Activated CD4-positive, alpha-beta memory T cell treated with anti-CD3 and anti-CD28 coated beads for 36 hours (primary cell): ENCODE results near the gene TERB2. TPM values are rescaled to one million over a fixed set of nuclear protein-coding genes. Genes with fewer than 3 reads are reported as not detected.
"Not testable (repeated sequence)": the region's sequence is repeated elsewhere in the genome, so short reads cannot be mapped to it uniquely, and the experiment has no call there.

Experiments
- CTCF ChIA-PET: fragments of 350-600 bp; sonication (Branson Sonifier 250); formaldehyde crosslinking; loops from one replicate; lab custom pipeline; 2021; ENCODE audit warnings: antibody characterized with exemption, inconsistent platforms; lab: Charles Lee
- POLR2A ChIA-PET: fragments of 350-600 bp; sonication (Branson Sonifier 250); formaldehyde crosslinking; loops from one replicate; lab custom pipeline; 2021; ENCODE audit warnings: antibody characterized with exemption; lab: Charles Lee
- DNase-seq: peaks from one replicate; pipeline ENCODE4 v3.0.0-alpha.2; 2020
- H3K27ac Mint-ChIP-seq: one replicate; pipeline ENCODE4 v1.8.0; 2021; ENCODE audit warnings: mixed read lengths
- H3K27me3 Mint-ChIP-seq: one replicate; pipeline ENCODE4 v1.8.0; 2021; ENCODE audit warnings: mixed read lengths
- H3K36me3 Mint-ChIP-seq: one replicate; pipeline ENCODE4 v1.8.0; 2021; ENCODE audit warnings: mixed read lengths
- H3K4me1 Mint-ChIP-seq: one replicate; pipeline ENCODE4 v1.8.0; 2021; ENCODE audit warnings: low read depth, mixed read lengths
- H3K4me3 Mint-ChIP-seq: one replicate; pipeline ENCODE4 v1.8.0; 2021; ENCODE audit warnings: mild to moderate bottlenecking, mixed read lengths
- H3K9me3 Mint-ChIP-seq: one replicate; pipeline ENCODE4 v1.8.0; 2021; ENCODE audit warnings: mixed read lengths
- intact Hi-C: fragments of 100-400 bp; cut with micrococcal nuclease; formaldehyde crosslinking; loops from one replicate; pipeline ENCODE4 v1.15.1; 2023
- total RNA-seq, 2 experiments: library from RNA; stranded (reverse); gene quantifications; one replicate each; pipeline ENCODE4 v1.2.3, GENCODE V29; 2021

Gene TERB2
- total RNA-seq, result not detected

DNA sequence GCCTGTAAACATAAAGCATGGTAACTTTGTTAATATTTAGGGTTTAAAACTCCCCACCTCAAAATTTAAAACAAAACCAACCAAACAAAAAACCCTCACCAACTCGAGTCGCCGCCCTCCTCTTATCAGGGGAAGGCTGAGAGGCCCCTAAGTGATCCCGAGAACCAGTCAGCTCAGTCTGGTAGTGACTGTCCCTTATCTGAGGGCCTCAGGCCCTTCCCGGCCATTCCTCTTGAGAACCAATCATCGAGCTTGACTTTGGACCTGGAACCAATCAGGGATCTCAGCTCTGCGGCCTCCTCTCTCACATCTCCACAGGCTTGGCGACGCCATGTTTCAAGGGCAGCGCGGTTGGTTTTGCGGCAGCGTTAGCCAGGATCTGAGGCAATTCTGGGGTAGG, at the start of gene TERB2:
TSS of gene TERB2 (plus strand) at position 300 of the 400 bp plus-strand sequence. CDS start at position 332, 32 bp downstream.
- intact Hi-C loops, result no loop called here
- ChIA-PET POLR2A (no interaction called here), CTCF (no interaction called here)
- Mint-ChIP-seq H3K36me3 (no peaks in the 10 kb centered on the region), H3K4me3 (no peak within 1 kb of the TSS), H3K27ac (no peak within 1 kb of the TSS), H3K27me3 (no peaks in the 10 kb centered on the region), H3K9me3 (no peaks in the 10 kb centered on the region), H3K4me1 (no peaks in the 10 kb centered on the region)
- no peak for DNase-seq

DNA sequence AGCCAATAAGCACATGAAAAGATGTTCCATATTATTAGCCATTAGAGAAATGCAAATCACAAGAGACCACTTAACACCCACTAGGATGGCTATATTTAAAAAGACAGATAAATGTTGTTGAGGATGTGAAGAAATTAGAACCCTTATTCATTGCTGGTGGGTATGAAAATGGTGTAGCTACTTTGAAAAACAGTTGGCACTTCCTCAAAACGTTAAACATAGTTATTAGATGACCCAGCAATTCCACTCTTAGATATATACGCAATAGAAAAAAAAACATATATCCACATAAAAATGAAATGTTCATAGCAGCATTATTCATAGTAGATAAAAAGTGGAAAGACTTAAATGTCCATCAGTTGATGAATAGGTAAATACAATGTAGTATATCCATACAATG, 47.1 kb upstream of the TERB2 start:
- CTCF ChIA-PET, result interaction anchor here (0.9 kb wide), 1 partner anchor 46 kb away, joined by 3 read pairs; no protein-coding TSS in a partner anchor
- DNase-seq, result no peak
- POLR2A ChIA-PET, result no interaction called here
- H3K27me3 Mint-ChIP-seq, result no peaks in the 10 kb centered on the region
- H3K4me3 Mint-ChIP-seq, result no peak overlapping the region
- H3K4me1 Mint-ChIP-seq, result peaks cover 12% of the 10 kb centered on the region
- H3K27ac Mint-ChIP-seq, result no peak overlapping the region
- H3K36me3 Mint-ChIP-seq, result peaks cover 1% of the 10 kb centered on the region
- intact Hi-C loops, result no loop called here
- H3K9me3 Mint-ChIP-seq, result peaks cover 2% of the 10 kb centered on the region

- no peak for DNase-seq
- CTCF ChIA-PET, result interaction anchor here (1.1 to 1.5 kb wide), 2 partner anchors 57 to 58 kb away, joined by 3 to 5 read pairs; no protein-coding TSS in a partner anchor
- Mint-ChIP-seq H3K36me3 (peaks cover 1% of the 10 kb centered on the region), H3K27ac (peak overlapping the region; percentile 51), H3K27me3 (no peaks in the 10 kb centered on the region), H3K9me3 (peaks cover 2% of the 10 kb centered on the region), H3K4me3 (no peak overlapping the region), H3K4me1 (peaks cover 8% of the 10 kb centered on the region)
- intact Hi-C loops, result loop anchor here (1.0 kb wide), 2 partner anchors 12 to 29 kb away; no protein-coding TSS in a partner anchor
- POLR2A ChIA-PET, result interaction anchor here (0.6 kb wide), 2 partner anchors 31 to 414 kb away, joined by 3 read pairs; no protein-coding TSS in a partner anchor
These were observed 45.4 kb upstream of the TERB2 start for GRCh38 chr15:44910981-44911625.

- intact Hi-C loops, H3K27me3 Mint-ChIP-seq, H3K4me1 Mint-ChIP-seq, POLR2A ChIA-PET, H3K27ac Mint-ChIP-seq, H3K9me3 Mint-ChIP-seq, H3K36me3 Mint-ChIP-seq, H3K4me3 Mint-ChIP-seq, DNase-seq: not testable (repeated sequence)
- CTCF ChIA-PET, result interaction anchor here (1.0 to 1.8 kb wide), 4 partner anchors 10 to 59 kb away, joined by 3 to 5 read pairs (median 3); no protein-coding TSS in a partner anchor
These were observed 44.3 kb upstream of the TERB2 start for GRCh38 chr15:44912186-44912585.

DNA sequence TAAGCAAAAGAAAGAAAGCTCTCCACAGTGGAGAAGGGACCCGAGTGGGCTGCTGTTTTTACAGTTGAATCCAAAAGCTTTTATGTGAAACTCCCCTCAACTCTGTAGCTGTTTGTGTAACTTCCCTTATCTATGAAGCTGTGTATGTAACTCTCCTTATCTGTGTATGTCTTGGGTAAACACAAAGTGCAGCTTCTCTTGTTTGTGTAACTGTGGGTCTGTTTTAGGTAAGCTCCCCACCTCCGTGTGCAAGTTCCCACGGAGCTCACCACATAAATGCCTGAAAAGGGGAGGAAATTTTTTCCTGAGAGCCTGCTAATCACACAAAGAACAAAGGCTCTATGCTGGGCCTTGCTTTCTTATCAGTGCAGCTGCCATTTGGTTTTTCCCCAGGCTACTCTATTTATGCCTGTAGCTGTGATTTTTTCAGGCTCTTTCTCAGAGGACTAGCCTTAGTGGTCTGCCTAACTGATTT, 43.5 kb upstream of the TERB2 start:
- H3K9me3 Mint-ChIP-seq, POLR2A ChIA-PET, H3K4me3 Mint-ChIP-seq, H3K27ac Mint-ChIP-seq, DNase-seq, H3K36me3 Mint-ChIP-seq, H3K27me3 Mint-ChIP-seq, H3K4me1 Mint-ChIP-seq, intact Hi-C loops: not testable (repeated sequence)
- CTCF ChIA-PET, result interaction anchor here (1.0 to 1.8 kb wide), 3 partner anchors 9 to 60 kb away, joined by 3 to 5 read pairs (median 3); no protein-coding TSS in a partner anchor

- intact Hi-C loops, result no loop called here
- DNase-seq, result no peak
- ChIA-PET CTCF (no interaction called here), POLR2A (no interaction called here)
- H3K9me3 Mint-ChIP-seq, result no peaks in the 10 kb centered on the region
- no peak overlapping the region for H3K27ac Mint-ChIP-seq
- H3K4me3 Mint-ChIP-seq, result no peak overlapping the region
- H3K36me3 Mint-ChIP-seq, result no peaks in the 10 kb centered on the region
- H3K27me3 Mint-ChIP-seq, result no peaks in the 10 kb centered on the region
- H3K4me1 Mint-ChIP-seq, result no peaks in the 10 kb centered on the region
These were observed 38.4 kb upstream of the TERB2 start for GRCh38 chr15:44918136-44918535.

- intact Hi-C loops, CTCF ChIA-PET: not testable (repeated sequence)
These were observed 27.8 kb upstream of the TERB2 start for GRCh38 chr15:44928658-44929057.

GRCh38 chr15:44930283-44930682, 26.2 kb upstream of the TERB2 start:
- H3K4me1 Mint-ChIP-seq, H3K9me3 Mint-ChIP-seq, CTCF ChIA-PET, DNase-seq, H3K27ac Mint-ChIP-seq, intact Hi-C loops, H3K4me3 Mint-ChIP-seq, H3K36me3 Mint-ChIP-seq, H3K27me3 Mint-ChIP-seq: not testable (repeated sequence)
- POLR2A ChIA-PET, result interaction anchor here (0.6 kb wide), 1 partner anchor 1612 kb away, joined by 3 read pairs; no protein-coding TSS in a partner anchor

More at GRCh38 chr15:44928658-44929057, 27.8 kb upstream of the TERB2 start:
- H3K9me3 Mint-ChIP-seq, H3K4me1 Mint-ChIP-seq, POLR2A ChIA-PET, DNase-seq, H3K36me3 Mint-ChIP-seq, H3K27ac Mint-ChIP-seq, H3K27me3 Mint-ChIP-seq, H3K4me3 Mint-ChIP-seq: not testable (repeated sequence)

GRCh38 chr15:44958302-44958701, 1.8 kb downstream of the TERB2 start:
- POLR2A ChIA-PET, result interaction anchor here (0.6 kb wide), 1 partner anchor 25 kb away, joined by 3 read pairs; no protein-coding TSS in a partner anchor
- intact Hi-C loops, CTCF ChIA-PET, H3K4me1 Mint-ChIP-seq, H3K27ac Mint-ChIP-seq, H3K9me3 Mint-ChIP-seq, DNase-seq, H3K4me3 Mint-ChIP-seq, H3K27me3 Mint-ChIP-seq, H3K36me3 Mint-ChIP-seq: not testable (repeated sequence)

DNA sequence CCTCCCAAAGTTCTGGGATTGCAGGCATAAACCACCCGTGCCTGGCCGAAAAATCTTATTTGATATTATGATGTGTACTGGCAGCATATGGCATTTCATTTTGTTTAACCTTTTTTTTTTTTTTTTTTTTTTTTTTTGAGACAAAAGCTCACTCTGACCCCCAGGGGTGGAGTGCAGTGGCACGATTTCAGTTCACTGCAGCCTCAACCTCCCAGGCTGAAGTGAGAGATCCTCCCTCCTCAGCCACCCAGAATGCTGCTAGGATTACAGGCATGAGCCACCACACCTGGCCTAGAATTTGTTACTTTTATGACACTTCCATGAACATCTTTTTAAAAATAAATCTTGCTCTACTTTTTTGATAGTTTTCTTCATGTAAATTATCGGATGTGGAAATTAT, 12.0 kb downstream of the TERB2 start:
- intact Hi-C loops, result no loop called here
- Mint-ChIP-seq H3K27me3 (no peaks in the 10 kb centered on the region), H3K27ac (no peak overlapping the region), H3K9me3 (no peaks in the 10 kb centered on the region), H3K36me3 (no peaks in the 10 kb centered on the region), H3K4me1 (no peaks in the 10 kb centered on the region), H3K4me3 (no peak overlapping the region)
- ChIA-PET CTCF (interaction anchor here (0.6 to 2.3 kb wide), 2 partner anchors 68 to 382 kb away, joined by 3 to 24 read pairs; no protein-coding TSS in a partner anchor), POLR2A (no interaction called here)
- DNase-seq, result no peak

DNA sequence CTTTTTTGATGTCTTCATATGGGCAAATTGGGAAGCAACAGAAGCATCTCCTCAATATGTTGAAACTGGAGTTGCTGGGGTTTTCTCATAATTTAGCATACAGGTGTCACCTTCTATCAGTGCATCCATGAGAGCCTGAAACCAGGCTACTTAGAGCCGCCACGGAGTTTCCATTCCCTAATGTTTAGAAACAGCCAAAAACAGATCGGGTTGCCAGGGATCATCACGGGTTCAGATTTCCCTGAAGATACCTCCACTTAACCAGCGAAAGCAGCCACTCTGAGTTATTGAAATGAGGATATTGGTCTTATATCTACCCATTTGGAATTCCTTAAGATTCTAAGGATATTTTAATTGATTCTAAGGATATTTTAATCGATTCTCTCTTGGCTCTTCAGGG, 14.5 kb downstream of the TERB2 start:
- Mint-ChIP-seq H3K36me3 (no peaks in the 10 kb centered on the region), H3K4me1 (no peaks in the 10 kb centered on the region), H3K27me3 (no peaks in the 10 kb centered on the region), H3K27ac (no peak overlapping the region), H3K9me3 (no peaks in the 10 kb centered on the region), H3K4me3 (no peak overlapping the region)
- intact Hi-C loops, result no loop called here
- no peak for DNase-seq
- ChIA-PET CTCF (no interaction called here), POLR2A (no interaction called here)

GRCh38 chr15:44976183-44976582, 19.7 kb downstream of the TERB2 start:
- H3K9me3 Mint-ChIP-seq, DNase-seq, H3K4me1 Mint-ChIP-seq, H3K27ac Mint-ChIP-seq, CTCF ChIA-PET, H3K4me3 Mint-ChIP-seq, H3K36me3 Mint-ChIP-seq, POLR2A ChIA-PET, intact Hi-C loops, H3K27me3 Mint-ChIP-seq: not testable (repeated sequence)
